Jurkat, Clone E6-1 (cell line): ENCODE measurements around the gene SPIN3. TPM values are rescaled to one million over a fixed set of nuclear protein-coding genes. Genes with fewer than 3 reads are reported as not detected.
"Not testable (repeated sequence)": the region's sequence is repeated elsewhere in the genome, so short reads cannot be mapped to it uniquely, and the experiment has no call there.

ENCODE experiments used
- DNase-seq: peaks from one replicate; pipeline ENCODE4 v3.0.0-alpha.2; 2011; ENCODE audit warnings: low read depth, low spot score
- H3K4me3 ChIP-seq: 2 replicates; pipeline ENCODE4 v1.5.1; 2011; ENCODE audit warnings: mild to moderate bottlenecking, low read length, control low read depth, moderate library complexity
- polyA plus RNA-seq: library from polyadenylated mRNA; unstranded; fragments of >200 nt; gene quantifications from one replicate; pipeline ENCODE4 v1.2.1, GENCODE V29; 2012; ENCODE audit warnings: missing spikeins; ENCODE audit not compliant: insufficient read length, insufficient read depth

The SPIN3 gene
- not detected for polyA plus RNA-seq

DNA sequence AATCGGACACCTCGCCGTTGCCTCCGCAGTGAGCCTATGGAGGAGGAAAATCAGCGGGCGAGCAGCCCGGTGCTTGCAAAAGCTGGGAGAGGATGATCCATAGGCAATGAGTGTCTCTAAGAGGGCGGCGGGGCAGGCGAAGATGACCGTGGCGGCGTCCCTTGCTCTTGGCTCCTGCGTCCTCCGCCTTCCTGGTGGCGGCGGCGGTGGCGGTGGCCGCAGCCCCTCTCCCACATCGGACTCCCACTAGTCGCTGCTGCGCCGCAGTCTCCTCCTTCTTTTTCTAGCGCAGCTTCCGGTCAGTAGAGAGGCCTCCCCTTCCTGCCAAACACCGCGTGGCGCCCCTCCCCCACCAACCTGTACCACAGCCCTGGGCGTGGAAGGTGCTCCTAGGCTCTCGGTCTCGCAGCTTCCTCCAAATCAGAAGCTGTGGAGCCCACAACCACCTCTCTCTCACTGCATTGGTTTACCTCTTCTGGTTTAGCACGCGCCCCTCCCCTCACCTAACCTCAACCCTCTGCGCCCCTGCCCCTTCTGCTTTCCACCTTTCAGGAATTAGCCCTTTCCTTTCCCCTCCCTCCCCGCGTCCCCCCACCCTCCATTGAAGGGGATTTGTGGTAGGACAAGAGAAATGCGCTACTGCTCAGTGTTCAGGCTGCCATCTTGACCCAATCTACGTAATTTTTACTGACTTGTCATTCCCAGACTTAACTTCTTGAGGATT, at the start of gene SPIN3:
TSS of gene SPIN3 (minus strand) at position 271 of the 724 bp plus-strand sequence. CDS start 594 bp downstream, outside the sequence.
- no peak for DNase-seq
- H3K4me3 ChIP-seq = no peak within 1 kb of the TSS

DNA sequence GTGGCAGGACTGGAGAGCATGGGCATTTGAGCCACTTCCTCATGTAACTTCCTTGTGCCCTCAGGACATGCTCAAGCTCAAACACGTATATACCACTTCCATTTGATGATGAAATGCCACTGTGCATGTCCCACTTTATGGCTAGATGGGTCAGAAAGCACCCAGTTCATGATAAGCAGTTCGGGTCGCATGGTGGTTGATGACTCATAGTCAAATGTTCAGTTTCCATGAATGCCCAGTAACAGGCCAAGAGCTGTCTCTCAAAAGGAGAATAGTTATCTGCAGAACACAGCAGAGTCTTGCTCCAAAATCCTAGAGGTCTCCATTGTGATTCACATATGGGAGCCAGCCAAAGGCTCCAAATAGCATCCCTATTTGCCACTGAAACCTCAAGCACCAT, 48.9 kb upstream of the SPIN3 start:
- no peak for DNase-seq
- no peak overlapping the region for H3K4me3 ChIP-seq

DNA sequence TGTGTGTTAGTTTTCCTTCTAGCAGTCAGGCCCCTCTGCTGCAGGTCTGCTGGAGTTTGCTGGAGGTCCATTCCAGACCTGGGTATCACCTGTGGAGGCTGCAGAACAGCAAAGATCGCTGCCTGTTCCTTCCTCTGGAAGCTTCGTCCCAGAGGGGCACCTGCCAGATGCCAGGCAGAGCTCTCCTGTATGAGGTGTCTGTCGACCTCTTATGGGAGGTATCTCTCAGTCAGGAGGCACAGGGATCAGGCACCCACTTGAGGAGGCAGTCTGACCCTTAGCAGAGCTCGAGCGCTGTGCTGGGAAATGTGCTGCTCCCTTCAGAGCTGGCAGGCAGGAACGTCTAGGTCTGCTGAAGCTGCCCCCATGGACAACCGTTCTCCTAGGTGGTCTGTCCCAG, 41.9 kb upstream of the SPIN3 start:
- not testable (repeated sequence) for H3K4me3 ChIP-seq, DNase-seq

DNA sequence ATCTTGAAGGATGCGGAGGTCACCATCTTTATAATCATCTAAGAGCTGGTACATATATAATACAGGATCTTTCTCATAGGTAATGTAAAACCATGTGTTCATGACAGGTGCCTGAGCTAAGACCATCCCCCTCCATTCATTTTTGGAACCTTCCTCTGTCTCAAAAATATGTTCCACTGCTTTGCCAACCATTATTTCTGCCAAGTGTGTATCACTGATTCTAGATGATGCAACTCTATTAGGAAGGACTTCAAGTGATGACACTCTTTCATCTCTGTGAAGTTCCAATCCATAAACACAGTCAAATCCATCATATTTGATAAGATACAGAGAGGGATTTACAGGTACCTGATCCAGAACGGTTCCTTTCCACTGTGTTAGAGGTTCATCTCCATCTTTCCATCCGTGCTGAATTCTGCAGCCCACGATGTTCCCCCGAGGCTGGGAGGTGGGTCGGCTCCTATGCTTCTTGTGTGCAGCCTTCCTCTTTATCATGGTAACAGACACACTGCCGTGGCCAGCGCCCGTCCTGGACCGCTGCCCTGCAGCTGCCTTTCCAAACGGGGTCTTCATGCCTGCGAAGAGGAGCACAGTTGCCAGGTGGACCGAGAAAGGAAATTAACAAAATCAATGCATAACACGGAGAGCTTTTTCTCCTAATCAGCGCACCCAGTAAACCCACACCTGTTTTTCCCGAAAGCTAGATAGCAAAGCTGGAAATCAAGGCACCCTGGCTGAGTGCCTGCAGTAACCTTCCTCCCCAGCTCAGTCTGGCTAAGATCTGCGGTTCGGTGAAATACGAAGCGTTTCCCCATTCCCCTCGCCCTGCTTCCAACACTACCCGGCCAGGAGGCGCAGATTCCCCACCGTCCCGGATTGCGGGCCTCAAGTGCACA, 718 bp downstream of the SPIN3 start:
- no peak overlapping the region for H3K4me3 ChIP-seq
- no peak for DNase-seq

DNA sequence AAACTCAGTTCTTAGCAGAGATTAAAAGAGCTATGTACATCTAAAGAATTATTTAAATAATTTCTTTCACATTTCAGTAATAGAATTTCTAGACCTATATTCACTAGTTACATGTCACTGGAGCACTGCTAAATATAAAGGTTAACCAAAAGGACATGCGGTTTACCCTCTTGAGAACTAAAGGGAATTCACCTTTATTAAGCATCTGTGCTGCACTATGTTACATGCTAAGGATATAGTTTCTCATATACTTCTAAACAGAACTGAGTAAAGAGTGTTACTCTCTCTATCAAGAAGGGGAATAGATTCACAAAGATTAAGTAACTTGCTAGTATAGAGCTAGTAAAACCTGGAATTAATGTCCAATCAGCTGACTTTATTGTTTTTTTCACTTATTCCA, 7.6 kb downstream of the SPIN3 start:
- DNase-seq = no peak

DNA sequence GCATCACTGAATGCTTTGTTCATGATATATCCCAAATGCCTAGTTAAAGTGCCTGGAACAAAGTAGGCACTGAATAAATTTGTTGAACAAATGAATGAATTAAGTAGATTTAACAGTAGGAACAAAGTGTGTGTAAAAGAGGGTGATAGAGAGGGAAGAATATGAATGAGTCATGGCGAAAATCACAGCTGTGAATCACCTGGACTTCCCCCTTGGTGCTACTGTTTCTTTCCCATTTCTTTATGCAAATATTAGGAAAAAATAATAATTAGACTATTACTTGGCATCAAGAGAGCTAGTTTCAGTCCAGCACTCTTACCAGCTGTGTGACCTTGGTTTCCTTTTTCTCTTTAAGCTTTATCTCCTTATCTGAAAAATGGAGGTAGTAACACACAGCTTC, 9.2 kb downstream of the SPIN3 start:
- no peak for DNase-seq
- H3K4me3 ChIP-seq = no peak overlapping the region

More for the DNA sequence above, 7.6 kb downstream of the SPIN3 start:
- no peak overlapping the region for H3K4me3 ChIP-seq

DNA sequence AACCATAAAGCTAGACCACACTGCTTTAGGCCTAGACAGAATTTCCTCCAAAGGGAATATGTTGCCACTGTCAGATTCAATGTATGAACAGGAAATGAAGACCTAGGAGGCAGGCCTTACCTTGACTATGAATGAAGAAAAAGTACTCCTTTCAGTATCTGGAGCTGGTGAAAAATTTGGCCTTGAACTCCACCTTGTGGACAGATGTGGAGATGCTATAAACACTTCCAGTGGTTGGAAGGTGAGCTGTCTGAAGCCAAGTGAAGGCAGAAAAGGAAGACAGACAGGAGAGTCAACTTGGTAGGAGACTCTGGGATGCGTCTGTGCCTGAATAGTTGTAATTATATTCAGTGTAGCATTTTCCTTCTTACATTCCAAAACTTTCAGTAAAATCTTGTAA, 17.2 kb downstream of the SPIN3 start:
- H3K4me3 ChIP-seq = no peak overlapping the region
- DNase-seq = peak; percentile 64

DNA sequence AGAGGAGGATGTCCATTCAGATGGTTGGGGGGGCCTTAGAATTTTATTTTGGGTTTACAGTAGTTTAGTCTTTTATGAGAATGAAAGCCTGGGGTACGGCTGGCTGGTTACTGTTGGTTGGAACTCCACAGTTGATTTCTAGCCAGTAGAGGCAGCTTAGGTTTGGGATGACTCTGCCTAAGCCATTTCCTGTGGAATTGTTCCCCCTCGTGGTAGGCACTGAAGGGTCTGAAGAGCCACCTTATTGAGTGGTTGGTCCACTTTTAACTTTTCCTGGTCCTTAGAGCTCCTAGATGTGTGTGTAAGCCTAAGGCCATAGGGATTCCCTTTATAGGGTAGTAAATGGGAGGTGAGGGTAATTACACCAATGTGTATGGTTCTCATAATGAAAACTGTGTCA, 19.7 kb downstream of the SPIN3 start:
- DNase-seq = peak; percentile 22
- H3K4me3 ChIP-seq = no peak overlapping the region

DNA sequence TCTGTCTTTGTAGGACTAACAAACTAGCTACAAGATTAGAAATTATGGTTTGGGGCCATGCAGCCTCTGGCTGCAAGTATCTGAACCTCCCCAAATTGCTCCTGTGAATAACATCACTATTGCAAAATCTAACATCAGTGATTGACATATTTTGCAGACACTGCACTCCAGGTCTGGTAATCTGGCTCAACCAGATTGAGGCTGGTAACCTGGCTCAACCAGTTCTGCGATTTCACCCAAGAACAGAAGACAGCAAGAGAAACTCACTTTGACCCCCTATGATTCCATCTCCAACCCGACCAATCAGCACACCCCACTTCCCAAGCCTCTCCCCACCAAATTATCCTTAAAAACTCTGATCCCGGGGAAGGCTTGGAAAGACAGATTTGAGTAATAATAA, 20.9 kb downstream of the SPIN3 start:
- no peak for DNase-seq
- H3K4me3 ChIP-seq = no peak overlapping the region

DNA sequence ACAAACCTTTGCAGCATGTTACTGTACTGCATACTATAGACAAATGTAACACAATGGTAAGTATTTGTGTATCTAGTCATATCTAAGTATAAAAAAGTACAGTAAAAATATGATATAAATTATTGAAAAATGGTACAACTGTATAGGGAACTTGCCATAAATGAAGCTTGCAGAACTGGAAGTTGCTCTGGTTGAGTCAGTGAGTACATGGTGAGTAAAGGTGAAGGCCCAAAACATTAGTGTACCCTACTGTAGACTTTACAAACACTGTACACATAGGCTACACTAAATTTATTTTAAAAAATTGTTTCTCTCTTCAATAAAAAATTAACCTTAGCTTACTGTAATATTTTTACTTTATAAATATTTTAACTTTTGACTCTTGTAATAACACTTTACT, 25.8 kb downstream of the SPIN3 start:
- no peak overlapping the region for H3K4me3 ChIP-seq
- DNase-seq = no peak

DNA sequence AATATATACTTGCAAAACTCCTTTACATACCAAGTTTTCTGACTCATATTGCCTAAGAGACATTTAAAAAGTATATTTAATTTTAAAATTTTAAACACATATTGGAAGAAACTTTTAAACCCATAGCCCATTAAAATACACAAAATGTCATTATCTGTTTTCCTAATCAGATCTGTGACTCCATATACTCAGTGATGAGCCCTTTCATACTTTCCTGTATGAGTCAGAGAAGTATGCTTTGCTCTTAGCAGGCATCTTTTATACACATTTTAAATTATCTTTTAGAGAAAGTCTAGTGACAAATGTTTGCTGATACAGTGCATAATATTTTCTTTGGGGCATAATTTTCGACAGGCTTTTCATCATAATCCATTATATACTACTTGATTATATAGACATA, 26.4 kb downstream of the SPIN3 start:
- no peak for DNase-seq
- no peak overlapping the region for H3K4me3 ChIP-seq

DNA sequence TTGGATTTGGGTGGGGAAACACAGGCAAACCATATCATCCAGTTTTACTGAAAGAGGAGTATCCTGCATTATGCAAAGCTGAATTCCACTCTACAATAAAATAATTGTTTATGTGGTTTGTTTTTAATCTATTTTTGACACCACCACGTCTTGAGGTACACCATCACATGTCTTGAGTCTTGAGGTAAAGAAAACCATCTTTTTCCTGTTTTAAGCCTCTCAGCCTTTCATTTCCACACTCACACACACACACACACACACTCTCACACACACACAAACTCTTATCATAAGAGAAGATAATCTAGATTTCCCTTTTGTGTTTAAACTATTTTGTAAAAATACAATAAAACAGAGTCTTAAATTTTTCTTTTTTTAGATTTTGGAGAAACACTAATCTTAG, 32.0 kb downstream of the SPIN3 start:
- H3K4me3 ChIP-seq = no peak overlapping the region
- peak; percentile 30 for DNase-seq

DNA sequence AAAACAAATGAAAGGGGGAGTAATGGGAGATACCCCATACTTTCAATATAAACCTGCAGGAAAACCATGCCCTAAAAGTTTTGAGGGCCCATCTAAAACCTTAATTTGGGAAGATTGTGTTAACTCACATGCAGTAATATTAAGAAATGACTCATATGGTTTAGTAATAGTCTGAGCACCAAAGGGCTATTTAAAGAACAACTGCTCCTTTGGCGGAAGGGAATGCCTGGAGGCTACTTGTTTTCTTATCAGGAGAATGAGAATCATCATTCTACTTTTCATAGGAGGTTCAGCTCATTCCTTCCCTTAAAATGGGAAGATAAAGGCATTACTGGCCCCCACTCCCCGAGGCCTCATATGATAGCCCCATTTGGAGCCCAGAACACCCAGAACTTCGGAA, 47.6 kb downstream of the SPIN3 start:
- DNase-seq = no peak
- no peak overlapping the region for H3K4me3 ChIP-seq

DNA sequence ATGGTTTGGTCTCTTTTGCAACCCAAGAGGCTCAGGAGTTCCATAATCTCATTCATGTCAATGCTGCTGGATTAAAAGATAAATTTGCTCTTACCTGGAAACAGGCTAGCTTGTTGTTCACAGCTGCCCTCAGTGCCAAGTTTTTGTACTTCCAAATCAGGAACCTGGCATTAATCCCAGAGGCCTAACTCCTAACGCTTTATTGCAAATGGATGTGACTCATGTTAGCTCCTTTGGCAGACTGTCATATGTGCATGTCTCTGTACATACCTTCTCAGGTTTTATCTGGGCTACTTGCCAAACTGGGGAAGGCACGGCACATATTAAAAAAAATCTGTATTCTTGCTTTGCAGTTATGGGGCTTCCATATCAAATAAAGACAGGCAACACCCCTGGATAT, 49.1 kb downstream of the SPIN3 start:
- H3K4me3 ChIP-seq, DNase-seq: not testable (repeated sequence)

DNA sequence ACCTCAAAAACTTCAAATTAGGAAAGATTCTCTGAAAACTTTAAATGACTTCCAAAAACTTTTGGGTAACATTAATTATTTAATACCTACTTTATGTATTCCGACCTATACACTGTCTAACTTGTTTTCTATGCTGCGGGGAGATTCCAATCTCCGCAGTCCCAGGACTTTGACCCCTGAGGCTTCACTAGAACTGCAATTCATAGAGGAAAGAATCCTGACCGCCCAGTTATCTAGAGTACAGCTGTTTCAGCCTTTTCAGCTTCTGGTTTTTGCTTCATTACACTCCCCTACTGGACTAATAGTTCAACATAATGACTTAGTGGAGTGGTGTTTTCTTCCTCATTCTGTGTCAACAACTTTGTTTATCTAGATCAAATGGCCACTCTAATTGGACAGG, 50.1 kb downstream of the SPIN3 start:
- not testable (repeated sequence) for DNase-seq, H3K4me3 ChIP-seq

DNA sequence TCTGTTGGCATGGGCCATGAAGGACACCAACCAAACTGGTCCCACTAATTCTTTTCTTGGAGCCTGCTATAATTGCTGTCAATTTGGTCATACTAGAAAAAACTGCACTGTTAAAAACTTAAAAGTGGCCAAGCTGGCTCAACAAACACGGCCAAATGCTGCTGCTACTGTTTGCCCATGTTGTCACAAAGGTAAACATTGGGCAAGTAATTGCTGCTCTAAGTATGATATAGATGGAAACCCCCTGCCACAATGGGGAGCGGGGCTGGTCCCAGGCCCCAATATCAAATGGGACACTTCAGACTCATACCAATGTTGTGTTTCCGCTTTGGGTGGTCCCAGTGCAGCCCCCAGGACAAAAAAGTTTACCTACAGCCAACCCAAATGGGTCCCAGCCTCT, 52.1 kb downstream of the SPIN3 start:
- no peak for DNase-seq
- no peak overlapping the region for H3K4me3 ChIP-seq
